Stomach (tissue), 4 donors: ENCODE measurements around the gene PNLIPRP3.

Experiments used
- EP300 ChIP-seq: sonication (generic); formaldehyde crosslinking; IDR thresholded peaks from one replicate; pipeline ENCODE4 v1.6.1; 2017; ENCODE audit warnings: antibody characterized with exemption
- POLR2A ChIP-seq, 4 donors: fragments of 450-650 bp; IDR thresholded peaks; one replicate each; pipeline ENCODE4 v1.6.1; 2016; ENCODE audit warnings: antibody characterized with exemption in 4 of 4, control low read depth in 2 of 4, mild to moderate bottlenecking in 1 of 4, moderate library complexity in 1 of 4
- POLR2AphosphoS5 ChIP-seq, 3 donors: sonication (generic); formaldehyde crosslinking; IDR thresholded peaks; one replicate each; pipeline ENCODE4 v1.6.1; 2016; ENCODE audit warnings: antibody characterized with exemption in 3 of 3
- TF ChIP-seq, protein P1 (sequence below), 7 experiments: fragments of 450-650 bp in 4 of 7; fragments of 200-600 bp in 3 of 7; sonication (generic) in 3 of 7; IDR thresholded peaks; one replicate each; pipeline ENCODE4 v1.5.1; 2016 to 2019; ENCODE audit warnings: antibody characterized with exemption in 7 of 7, control low read depth in 2 of 7, mild to moderate bottlenecking in 1 of 7

DNA sequence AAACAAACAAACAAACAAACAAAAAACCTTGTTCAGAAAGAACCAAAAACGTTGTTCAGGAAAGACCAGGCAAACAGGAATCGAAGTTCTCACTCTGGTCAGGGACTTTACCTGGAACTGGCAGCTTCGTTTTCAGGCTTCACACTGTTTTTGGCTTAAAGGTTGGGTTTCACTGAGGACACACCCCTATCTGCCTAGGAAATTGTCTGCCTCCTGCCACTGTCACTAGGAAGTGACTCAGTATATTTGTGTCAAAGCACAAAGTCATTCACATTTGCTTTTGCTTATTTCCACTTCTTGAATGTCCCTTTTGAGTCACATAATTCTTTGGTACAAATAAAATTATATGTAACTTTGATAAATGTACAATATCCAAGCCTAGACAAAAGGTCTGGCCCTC lies 37.9 kb downstream of the PNLIPRP3 start:
- TF ChIP-seq, protein P1, sequence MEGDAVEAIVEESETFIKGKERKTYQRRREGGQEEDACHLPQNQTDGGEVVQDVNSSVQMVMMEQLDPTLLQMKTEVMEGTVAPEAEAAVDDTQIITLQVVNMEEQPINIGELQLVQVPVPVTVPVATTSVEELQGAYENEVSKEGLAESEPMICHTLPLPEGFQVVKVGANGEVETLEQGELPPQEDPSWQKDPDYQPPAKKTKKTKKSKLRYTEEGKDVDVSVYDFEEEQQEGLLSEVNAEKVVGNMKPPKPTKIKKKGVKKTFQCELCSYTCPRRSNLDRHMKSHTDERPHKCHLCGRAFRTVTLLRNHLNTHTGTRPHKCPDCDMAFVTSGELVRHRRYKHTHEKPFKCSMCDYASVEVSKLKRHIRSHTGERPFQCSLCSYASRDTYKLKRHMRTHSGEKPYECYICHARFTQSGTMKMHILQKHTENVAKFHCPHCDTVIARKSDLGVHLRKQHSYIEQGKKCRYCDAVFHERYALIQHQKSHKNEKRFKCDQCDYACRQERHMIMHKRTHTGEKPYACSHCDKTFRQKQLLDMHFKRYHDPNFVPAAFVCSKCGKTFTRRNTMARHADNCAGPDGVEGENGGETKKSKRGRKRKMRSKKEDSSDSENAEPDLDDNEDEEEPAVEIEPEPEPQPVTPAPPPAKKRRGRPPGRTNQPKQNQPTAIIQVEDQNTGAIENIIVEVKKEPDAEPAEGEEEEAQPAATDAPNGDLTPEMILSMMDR (IDR thresholded peaks at IDR 0.05), result no peak
- TF ChIP-seq POLR2AphosphoS5 (IDR thresholded peaks at IDR 0.05) (no peak), EP300 (no peak), POLR2A (IDR thresholded peaks at IDR 0.05) (no peak)
